ENCODE results near the gene GRN. TPM values are rescaled to one million over a fixed set of nuclear protein-coding genes. Genes with fewer than 3 reads are reported as not detected.

Gene GRN
- total RNA-seq, 1 experiment from 2014 or later, result 206 TPM

GRCh38 chr17:44383363-44383762 is 38.3 kb downstream of the GRN start:
- Histone ChIP-seq H3K9me3 (ENCODE audit: control insufficient read depth in 1 of 2, insufficient read depth in 1 of 2, low read depth in 1 of 2, low read length in 2 of 2) (no peaks in the 10 kb centered on the region), H3K27ac (ENCODE audit: low read depth, low read length) (no peak overlapping the region), H3K4me2 (ENCODE audit: low read length) (no peak overlapping the region), H3K36me3 (ENCODE audit: control insufficient read depth in 1 of 2, insufficient read depth in 2 of 2, low read length in 2 of 2) (no peaks in the 10 kb centered on the region), H4K20me1 (ENCODE audit: insufficient read depth) (no peaks in the 10 kb centered on the region), H3K9ac (ENCODE audit: low read length) (no peak overlapping the region), H3K27me3 (ENCODE audit: insufficient read depth, low read length) (no peaks in the 10 kb centered on the region), H3K4me3 (replicated peaks in 1 of 2; ENCODE audit: low read depth in 1 of 2, low read length in 2 of 2) (no peak overlapping the region), H3K4me1 (ENCODE audit: control insufficient read depth in 1 of 2, insufficient read depth in 2 of 2, low read length in 2 of 2) (peaks cover 4 to 18% of the 10 kb centered on the region in 2 experiments; a peak in 3 of 4 replicates), H2AFZ (ENCODE audit: low read depth, low read length, poor library complexity, severe bottlenecking) (no peak overlapping the region), H3K79me2 (ENCODE audit: insufficient read depth, low read length) (no peaks in the 10 kb centered on the region), H3K9me2 (ENCODE audit: insufficient read depth) (no peaks in the 10 kb centered on the region)
- BruUV-seq (replicated peaks), result no TSS peak
- TF ChIP-seq EZH2 (IDR thresholded peaks at IDR 0.05), result no peak
- ChIA-PET CTCF (no interaction called here), POLR2A (no interaction called here), RAD21 (ENCODE audit: low non-redundant PET in 1 of 2, low total read pairs in 2 of 2, uncharacterized antibody in 2 of 2, unreplicated experiment in 2 of 2) (no interaction called here)
- DNase-seq (ENCODE audit: low read depth, low spot score), result no peak
- intact Hi-C loops (cut with micrococcal nuclease), result no loop called here
- ATAC-seq, result no peak

GRCh38 chr17:44383861-44384260 is 38.8 kb downstream of the GRN start:
- intact Hi-C loops (cut with micrococcal nuclease), result no loop called here
- no peaks in the 10 kb centered on the region for H3K27me3 ChIP-seq (ENCODE audit: insufficient read depth, low read length)
- ChIA-PET POLR2A (no interaction called here), RAD21 (ENCODE audit: low non-redundant PET in 1 of 2, low total read pairs in 2 of 2, uncharacterized antibody in 2 of 2, unreplicated experiment in 2 of 2) (no interaction called here), CTCF (no interaction called here)
- no peak for ATAC-seq
- no peaks in the 10 kb centered on the region for H4K20me1 ChIP-seq (ENCODE audit: insufficient read depth)
- DNase-seq (ENCODE audit: low read depth, low spot score), result no peak
- BruUV-seq (replicated peaks), result no TSS peak
- H3K36me3 ChIP-seq (ENCODE audit: control insufficient read depth in 1 of 2, insufficient read depth in 2 of 2, low read length in 2 of 2), result no peaks in the 10 kb centered on the region
- no peak overlapping the region for H3K4me3 ChIP-seq (replicated peaks in 1 of 2; ENCODE audit: low read depth in 1 of 2, low read length in 2 of 2)
- H3K9ac ChIP-seq (ENCODE audit: low read length), result no peak overlapping the region
- H2AFZ ChIP-seq (ENCODE audit: low read depth, low read length, poor library complexity, severe bottlenecking), result no peak overlapping the region
- no peaks in the 10 kb centered on the region for H3K9me2 ChIP-seq (ENCODE audit: insufficient read depth)
- no peak overlapping the region for H3K4me2 ChIP-seq (ENCODE audit: low read length)
- no peaks in the 10 kb centered on the region for H3K9me3 ChIP-seq (ENCODE audit: control insufficient read depth in 1 of 2, insufficient read depth in 1 of 2, low read depth in 1 of 2, low read length in 2 of 2)
- H3K4me1 ChIP-seq (ENCODE audit: control insufficient read depth in 1 of 2, insufficient read depth in 2 of 2, low read length in 2 of 2), result peaks cover 4 to 18% of the 10 kb centered on the region in 2 experiments; a peak in 3 of 4 replicates
- H3K79me2 ChIP-seq (ENCODE audit: insufficient read depth, low read length), result no peaks in the 10 kb centered on the region
- no peak overlapping the region for H3K27ac ChIP-seq (ENCODE audit: low read depth, low read length)
- TF ChIP-seq TCF7L2 (IDR thresholded peaks at IDR 0.05; ENCODE audit: borderline replicate concordance, extremely low read depth, insufficient read depth, insufficient read length) (no peak), ZFX (IDR thresholded peaks at IDR 0.05) (no peak), POLR2A (IDR thresholded peaks at IDR 0.05; ENCODE audit: borderline replicate concordance, extremely low read depth, insufficient read depth, insufficient read length) (no peak), REST (IDR thresholded peaks at IDR 0.05; ENCODE audit: low read depth) (no peak), JUND (IDR thresholded peaks at IDR 0.05) (no peak), ELF1 (IDR thresholded peaks at IDR 0.05; ENCODE audit: borderline replicate concordance, low read depth) (no peak), SRF (IDR thresholded peaks at IDR 0.05; ENCODE audit: low read depth) (no peak), ATF3 (IDR thresholded peaks at IDR 0.05) (no peak), CBX3 (IDR thresholded peaks at IDR 0.05; ENCODE audit: low read depth) (no peak), ZNF274 (IDR thresholded peaks at IDR 0.05; ENCODE audit: low read depth, low read length) (no peak), SP1 (IDR thresholded peaks at IDR 0.05; ENCODE audit: low read depth) (no peak), FOSL1 (IDR thresholded peaks at IDR 0.05; ENCODE audit: low read depth) (no peak)
- TF ChIP-seq, protein P1, sequence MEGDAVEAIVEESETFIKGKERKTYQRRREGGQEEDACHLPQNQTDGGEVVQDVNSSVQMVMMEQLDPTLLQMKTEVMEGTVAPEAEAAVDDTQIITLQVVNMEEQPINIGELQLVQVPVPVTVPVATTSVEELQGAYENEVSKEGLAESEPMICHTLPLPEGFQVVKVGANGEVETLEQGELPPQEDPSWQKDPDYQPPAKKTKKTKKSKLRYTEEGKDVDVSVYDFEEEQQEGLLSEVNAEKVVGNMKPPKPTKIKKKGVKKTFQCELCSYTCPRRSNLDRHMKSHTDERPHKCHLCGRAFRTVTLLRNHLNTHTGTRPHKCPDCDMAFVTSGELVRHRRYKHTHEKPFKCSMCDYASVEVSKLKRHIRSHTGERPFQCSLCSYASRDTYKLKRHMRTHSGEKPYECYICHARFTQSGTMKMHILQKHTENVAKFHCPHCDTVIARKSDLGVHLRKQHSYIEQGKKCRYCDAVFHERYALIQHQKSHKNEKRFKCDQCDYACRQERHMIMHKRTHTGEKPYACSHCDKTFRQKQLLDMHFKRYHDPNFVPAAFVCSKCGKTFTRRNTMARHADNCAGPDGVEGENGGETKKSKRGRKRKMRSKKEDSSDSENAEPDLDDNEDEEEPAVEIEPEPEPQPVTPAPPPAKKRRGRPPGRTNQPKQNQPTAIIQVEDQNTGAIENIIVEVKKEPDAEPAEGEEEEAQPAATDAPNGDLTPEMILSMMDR (IDR thresholded peaks at IDR 0.05 in 2 of 3, conservative IDR thresholded peaks at IDR 0.05 in 1 of 3; ENCODE audit: borderline replicate concordance in 1 of 3, insufficient read depth in 1 of 3, low read depth in 2 of 3, low read length in 2 of 3), result no peak

Data from HCT116 (cell line).